HG03442 (cell line): ENCODE results near the gene MAB21L4.

ENCODE experiments used
- ATAC-seq: cut with Tn5 transposase; IDR thresholded peaks from one replicate; pipeline ENCODE4 v1.9.1; 2021; ENCODE audit warnings: mild to moderate bottlenecking, moderate library complexity; ENCODE audit not compliant: unreplicated experiment

Gene MAB21L4

DNA sequence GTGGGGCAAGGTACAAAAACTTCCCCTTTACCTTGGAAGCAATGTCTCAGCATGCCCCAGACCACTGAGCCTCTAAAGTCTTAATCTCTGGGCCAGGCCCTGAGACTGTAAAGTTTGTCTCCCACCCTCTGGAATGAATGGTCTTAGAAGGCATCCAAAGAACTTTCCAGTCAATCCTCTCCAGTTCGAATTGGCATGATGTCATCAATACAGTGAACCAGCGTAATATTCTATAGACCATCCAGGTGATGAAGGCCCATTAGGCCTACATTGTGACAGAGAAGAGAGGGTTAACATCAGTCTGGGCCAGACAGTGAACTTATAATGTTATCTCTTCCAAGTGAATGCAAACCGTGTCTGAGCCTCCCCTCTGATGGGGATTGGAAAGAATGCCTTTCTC is 11.2 kb downstream of the MAB21L4 start:
- ATAC-seq: no peak

- ATAC-seq: no peak
These were observed 11.7 kb downstream of the MAB21L4 start for GRCh38 chr2:240884221-240884620.

GRCh38 chr2:240881913-240882312 is 14.0 kb downstream of the MAB21L4 start:
- ATAC-seq: no peak

DNA sequence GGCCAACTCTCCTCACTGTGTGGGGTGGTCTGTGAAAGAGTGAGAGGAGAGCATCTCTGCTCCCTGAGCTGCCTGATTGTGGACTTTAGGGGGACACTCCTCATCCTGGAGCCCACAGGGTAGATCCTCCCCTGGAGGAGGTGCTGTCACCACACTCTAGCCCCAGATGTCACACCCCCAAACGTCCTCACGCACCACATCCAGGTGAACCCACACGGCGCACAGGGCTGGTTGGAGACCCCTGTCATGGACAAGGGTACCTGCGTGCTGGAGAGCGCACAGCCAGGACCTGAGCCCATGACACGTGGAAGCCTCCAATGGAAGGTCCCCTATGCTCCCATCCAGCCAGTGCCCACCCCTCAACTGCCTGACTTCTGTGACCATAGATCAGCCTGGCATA is 16.9 kb downstream of the MAB21L4 start:
- no peak for ATAC-seq

- ATAC-seq: no peak
These were observed 17.5 kb downstream of the MAB21L4 start for GRCh38 chr2:240878341-240878936.

DNA sequence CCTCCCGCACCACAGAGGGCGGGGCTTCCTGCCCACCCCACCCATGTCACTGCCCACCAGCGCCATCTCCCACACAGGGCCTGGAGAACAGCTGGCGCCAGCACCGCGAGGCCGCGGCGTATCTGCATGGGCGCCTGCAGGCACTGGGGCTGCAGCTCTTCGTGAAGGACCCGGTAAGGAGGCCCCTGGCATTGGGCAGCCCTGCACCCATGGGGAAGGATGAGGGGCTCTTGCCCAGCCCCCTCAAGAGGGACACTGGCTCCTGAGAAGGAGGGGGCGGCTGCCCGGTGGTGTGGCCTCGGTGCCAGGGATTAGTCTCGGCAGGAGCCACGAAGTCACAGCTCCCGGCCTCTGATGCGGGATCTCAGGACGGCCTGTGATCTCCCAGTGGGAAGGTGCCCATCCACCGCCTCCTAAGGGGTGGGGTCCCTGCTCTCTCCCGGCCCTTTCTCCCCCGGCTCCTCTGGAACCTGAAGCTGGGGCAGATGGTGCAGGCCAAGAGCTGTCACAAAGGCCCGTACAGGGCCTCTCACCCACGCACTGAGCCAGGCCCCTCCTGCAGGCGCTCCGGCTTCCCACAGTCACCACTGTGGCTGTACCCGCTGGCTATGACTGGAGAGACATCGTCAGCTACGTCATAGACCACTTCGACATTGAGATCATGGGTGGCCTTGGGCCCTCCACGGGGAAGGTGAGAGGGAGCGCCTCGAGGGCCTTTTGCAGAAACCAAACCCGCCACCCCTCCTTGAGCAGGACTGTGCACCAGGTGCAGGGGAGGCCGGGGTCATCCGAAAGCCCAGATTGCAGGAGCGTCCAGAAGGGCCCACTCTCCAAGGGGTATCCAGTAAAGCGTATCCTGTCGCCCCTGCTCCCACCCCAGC is 18.3 kb downstream of the MAB21L4 start:
- ATAC-seq: no peak

DNA sequence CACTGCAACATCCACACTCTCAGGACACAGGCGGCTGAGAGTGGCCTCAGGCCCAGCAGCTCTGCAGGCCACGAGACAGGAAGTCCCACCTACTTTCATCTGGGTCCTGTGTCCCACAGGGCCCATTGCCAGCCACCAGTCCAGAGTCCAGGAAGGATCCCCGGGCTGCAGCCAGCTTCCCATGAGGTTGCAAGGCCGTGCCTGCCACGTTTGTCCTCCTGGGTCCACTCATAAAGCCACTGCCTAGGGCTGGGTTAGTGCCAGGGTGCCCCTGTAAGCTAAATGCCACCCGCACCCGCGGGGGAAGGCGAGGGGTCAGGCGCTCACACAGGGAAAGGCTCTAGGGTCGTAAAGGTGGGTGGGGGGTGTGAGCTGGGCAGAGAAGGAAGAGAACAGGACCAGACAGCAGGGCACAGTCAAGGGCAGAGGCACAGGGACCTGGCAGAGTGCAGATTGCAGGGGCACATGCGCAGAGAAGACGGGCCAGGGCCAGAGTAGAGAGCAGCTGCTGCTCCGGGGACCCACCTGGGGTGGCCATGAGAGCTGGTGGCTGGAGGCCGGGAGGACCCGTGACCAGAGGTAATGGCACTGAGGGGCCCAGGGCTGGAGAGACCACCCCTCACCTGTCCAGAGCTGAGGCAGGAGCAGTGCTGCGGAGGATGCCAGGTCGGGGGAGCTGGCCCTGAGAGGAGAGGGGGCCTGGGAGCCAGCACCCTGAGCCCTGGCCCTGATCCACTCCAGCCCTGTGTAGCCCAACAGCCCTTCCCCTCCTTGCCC is 19.3 kb downstream of the MAB21L4 start:
- no peak for ATAC-seq

DNA sequence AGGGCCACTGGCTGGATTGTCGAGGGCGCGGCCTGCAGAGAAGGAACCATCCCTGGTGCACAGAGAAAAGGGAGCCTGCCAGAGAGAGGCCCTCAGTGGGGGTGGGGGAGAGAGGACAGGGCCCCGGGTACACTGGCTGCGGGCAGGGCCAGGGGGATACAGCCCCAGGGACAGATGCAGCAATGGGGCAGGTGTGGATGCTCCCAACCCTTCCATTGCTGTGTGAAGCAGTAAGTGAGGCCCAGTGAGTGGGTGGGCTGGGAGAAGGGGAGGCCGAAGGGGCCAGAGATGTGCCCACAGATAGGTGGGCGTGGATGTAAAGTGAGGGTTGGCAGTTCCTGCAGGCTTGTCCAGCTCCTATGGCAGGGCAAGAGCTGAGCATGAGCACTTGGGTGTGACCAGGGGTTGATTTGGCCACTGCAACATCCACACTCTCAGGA is 19.9 kb downstream of the MAB21L4 start:
- no peak for ATAC-seq

- no peak for ATAC-seq
These were observed 20.5 kb downstream of the MAB21L4 start for GRCh38 chr2:240875228-240876034.

GRCh38 chr2:240874715-240875227 is 21.2 kb downstream of the MAB21L4 start:
- ATAC-seq: no peak

- no peak for ATAC-seq
These were observed 21.9 kb downstream of the MAB21L4 start for GRCh38 chr2:240873805-240874714.

GRCh38 chr2:240873098-240873788 is 22.7 kb downstream of the MAB21L4 start:
- no peak for ATAC-seq

DNA sequence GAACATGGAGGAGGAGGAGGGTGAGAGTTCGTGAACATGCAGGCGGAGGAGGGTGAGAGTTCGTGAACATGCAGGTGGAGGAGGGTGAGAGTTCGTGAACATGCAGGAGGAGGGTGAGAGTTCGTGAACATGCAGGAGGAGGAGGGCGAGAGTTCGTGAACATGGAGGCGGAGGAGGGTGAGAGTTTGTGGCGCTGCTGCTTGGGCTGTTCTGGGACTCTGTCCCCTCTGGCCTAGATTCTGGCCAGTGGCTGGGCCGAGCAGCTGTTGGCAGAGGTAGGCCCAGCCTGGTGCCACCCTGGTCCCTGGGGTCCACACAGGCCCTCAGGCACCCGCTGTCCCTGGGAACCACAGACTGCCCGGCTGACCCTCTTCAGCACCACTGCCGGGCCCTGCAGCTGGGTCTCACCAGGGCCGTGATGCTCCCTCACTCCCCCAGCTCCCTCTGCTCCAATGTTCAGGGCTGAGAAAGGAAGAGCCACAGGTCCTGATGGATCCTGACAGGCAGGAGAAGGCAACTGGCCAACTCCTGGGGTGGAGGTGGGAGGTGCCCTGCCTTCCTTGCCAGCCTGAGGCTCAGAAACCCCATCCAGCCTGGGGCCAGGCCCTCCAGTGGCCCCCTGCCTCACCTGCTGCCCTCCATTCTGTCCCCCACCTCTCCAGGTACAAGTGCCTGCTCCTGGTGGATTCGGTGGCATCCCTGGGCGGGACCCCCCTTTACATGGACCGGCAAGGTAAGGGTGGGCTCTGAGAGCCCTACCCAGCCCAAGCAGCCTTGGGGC is 23.4 kb downstream of the MAB21L4 start:
- no peak for ATAC-seq

DNA sequence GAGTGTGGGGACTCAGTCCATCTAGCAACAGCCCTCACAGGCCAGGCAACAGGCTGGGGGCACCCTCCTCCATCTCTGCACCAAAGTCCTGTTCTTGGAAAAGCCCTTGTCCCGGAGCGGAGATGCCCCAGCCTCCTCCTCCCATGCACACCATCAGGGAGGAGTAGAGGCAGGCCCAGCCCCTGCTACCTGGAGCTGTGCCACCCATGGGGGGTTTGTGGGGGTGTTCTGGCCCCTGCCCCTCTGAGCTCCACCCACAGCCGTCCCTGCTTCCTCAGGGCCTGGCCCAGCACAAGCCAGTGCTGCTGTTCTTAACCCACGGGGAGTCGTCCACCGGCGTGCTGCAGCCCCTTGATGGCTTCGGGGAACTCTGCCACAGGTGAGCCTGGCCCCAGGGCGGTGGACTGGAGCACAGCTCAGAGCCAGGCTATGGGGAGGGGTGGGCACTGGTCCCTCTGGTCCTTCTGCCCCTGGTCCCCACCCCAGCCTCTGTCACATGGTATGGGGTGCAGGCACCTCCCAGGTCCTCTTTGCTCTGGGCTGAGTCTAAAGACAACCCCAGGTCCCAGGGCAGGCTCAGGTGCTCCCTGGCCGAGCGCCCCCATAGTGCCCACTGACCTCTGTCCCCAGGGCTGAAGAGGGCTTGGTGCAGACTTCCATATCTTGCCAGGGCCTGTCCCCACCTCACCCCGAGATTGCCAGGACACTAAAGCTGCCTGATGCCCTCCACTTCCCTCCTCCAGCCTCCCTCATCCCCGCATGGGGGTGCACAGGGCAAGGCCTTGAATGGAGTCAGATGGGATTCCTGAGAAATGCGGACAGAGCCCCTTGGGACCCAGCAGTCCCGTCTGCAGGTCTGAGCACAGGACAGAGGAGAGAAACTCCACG is 24.6 kb downstream of the MAB21L4 start:
- no peak for ATAC-seq

DNA sequence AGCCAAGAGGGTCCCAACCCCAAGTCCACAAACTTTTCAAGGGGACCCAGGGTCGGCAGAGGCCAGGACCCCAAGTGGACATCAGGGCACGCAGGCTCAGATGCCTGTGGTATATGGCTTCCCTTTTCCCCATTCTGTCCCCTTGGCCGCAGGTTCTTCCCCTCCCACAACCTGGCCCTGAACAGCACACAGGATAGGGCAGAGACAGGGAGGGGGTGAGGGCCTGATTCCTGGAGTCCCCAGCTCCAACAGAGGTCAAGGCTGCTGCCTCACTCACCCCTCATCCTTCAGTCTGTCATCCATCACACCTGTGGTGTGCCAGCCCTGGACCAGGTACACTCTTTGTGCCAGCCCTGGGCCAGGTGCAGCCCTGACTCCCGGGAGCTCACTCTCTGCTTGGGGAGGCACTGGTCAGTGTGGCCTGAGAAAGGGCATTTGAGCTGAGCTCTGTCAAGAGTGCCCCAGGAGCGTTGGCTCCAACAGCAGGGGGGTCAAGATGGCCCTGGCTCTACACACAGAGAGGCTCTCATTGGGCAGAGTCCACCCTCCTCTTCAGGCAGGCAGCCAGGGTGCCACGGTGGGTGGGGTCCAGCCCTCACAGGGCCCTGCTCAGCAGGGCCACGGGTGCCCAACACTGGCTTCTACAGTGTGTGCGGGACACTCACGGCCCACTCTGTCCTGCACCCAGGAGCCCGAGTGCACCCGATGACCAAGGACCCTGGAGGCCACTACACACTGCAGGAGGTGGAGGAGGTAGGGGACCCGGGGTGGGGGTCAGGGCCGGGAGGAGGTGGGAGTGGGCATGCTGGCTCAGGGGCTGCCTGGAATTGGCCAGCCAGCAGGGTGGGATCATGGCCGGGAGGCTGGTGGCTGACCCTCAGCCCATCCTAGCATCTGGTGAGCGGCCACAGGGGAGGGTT is 25.7 kb downstream of the MAB21L4 start:
- ATAC-seq: no peak
